NT2/D1 (cell line): ENCODE data around the gene SLC7A1.

Experiments used
- SUZ12 ChIP-seq: IDR thresholded peaks from 2 replicates; pipeline ENCODE4 v1.6.1; 2011; ENCODE audit not compliant: insufficient read length, insufficient read depth; ENCODE audit errors: extremely low read depth
- YY1 ChIP-seq: IDR thresholded peaks from 2 replicates; pipeline ENCODE4 v1.6.1; 2011; ENCODE audit not compliant: insufficient read length, insufficient read depth
- ZNF274 ChIP-seq: IDR thresholded peaks from 2 replicates; pipeline ENCODE4 v1.6.1; 2011; ENCODE audit warnings: mild to moderate bottlenecking, low read depth, low read length

DNA sequence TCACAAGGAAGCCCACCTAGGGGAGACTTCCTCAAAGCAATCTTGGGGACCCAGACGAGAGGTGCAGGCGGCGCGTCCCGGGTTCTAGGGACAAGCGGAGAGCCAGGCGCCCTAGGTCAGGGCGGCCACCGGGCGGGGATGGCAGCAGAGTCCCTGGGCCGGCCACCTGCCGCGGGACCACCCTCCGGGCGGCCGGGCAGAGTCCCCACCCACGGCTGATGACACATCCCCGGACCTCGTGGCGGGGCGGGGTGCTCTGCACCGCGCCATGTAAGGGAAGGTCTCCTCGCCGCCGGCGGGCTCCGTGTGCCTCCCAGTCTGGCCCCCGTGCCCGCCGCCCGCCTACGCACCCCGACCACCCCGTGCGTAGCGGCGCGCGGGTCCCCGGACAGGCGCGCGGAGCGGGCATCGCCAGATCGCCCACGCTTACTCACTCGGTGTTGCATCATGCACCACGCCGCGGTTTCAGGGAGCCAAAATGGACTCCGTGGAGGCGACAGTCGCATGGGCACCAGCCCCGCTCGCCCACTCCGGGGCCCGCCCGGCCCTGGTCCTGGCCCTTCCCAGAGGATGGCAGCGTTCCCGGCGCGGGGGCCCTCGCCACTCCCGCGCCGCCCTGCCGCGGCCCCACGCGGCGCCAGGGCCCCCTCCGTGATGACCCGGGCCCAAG is 643 bp downstream of the SLC7A1 start:
- TF ChIP-seq ZNF274 (no peak), YY1 (no peak), SUZ12 (no peak)
